GM12878 (cell line): Measurements from ENCODE around the gene TFDP1.

Experiments used
- ATF3 ChIP-seq: IDR thresholded peaks from 2 replicates; pipeline ENCODE4 v1.6.1; 2011; ENCODE audit warnings: low read depth, mild to moderate bottlenecking, low read length, moderate library complexity, borderline replicate concordance; ENCODE audit errors: extremely low read depth
- CEBPB ChIP-seq, 2 experiments: fragments of 150-350 bp in 1 of 2; IDR thresholded peaks; 2 replicates each; pipeline ENCODE4 v1.6.1; 2012 to 2014; ENCODE audit warnings: low read depth in 2 of 2, low read length in 2 of 2, borderline replicate concordance in 1 of 2, inconsistent platforms in 1 of 2
- EP300 ChIP-seq, 2 experiments: fragments of 150-350 bp in 1 of 2; IDR thresholded peaks; 2 replicates each; pipeline ENCODE4 v1.6.1; 2011 to 2012; ENCODE audit warnings: low read depth in 2 of 2, low read length in 2 of 2, borderline replicate concordance in 1 of 2, improper control_type of control experiment in 1 of 2, inconsistent platforms in 1 of 2; ENCODE audit not compliant: control insufficient read depth in 1 of 2
- EZH2 ChIP-seq: IDR thresholded peaks from 2 replicates; pipeline ENCODE4 v1.6.1; 2012; ENCODE audit warnings: low read depth, mild to moderate bottlenecking, control low read depth, inconsistent platforms, low read length, borderline replicate concordance; ENCODE audit not compliant: control insufficient read depth
- JUND ChIP-seq: IDR thresholded peaks from 2 replicates; pipeline ENCODE4 v1.6.1; 2012; ENCODE audit warnings: low read depth, mild to moderate bottlenecking, low read length, improper control_type of control experiment, moderate library complexity
- MEF2A ChIP-seq: IDR thresholded peaks from 2 replicates; pipeline ENCODE4 v1.6.1; 2011; ENCODE audit warnings: low read depth, mild to moderate bottlenecking, low read length, moderate library complexity; ENCODE audit not compliant: insufficient read depth
- MEF2B ChIP-seq: fragments of 450-650 bp; IDR thresholded peaks from 2 replicates; pipeline ENCODE4 v1.6.1; 2018; ENCODE audit warnings: mild to moderate bottlenecking, moderate library complexity; ENCODE audit not compliant: partially characterized antibody, poor library complexity, severe bottlenecking
- RAD21 ChIP-seq: IDR thresholded peaks from 2 replicates; pipeline ENCODE4 v1.6.1; 2011; ENCODE audit warnings: mild to moderate bottlenecking, low read depth, low read length, moderate library complexity; ENCODE audit not compliant: insufficient read depth
- ZBED1 ChIP-seq: IDR thresholded peaks from 2 replicates; pipeline ENCODE4 v1.6.1; 2016; ENCODE audit warnings: borderline replicate concordance
- ZBTB40 ChIP-seq: fragments of 450-650 bp; IDR thresholded peaks from 2 replicates; pipeline ENCODE4 v1.6.1; 2016; ENCODE audit warnings: mild to moderate bottlenecking, moderate library complexity, borderline replicate concordance
- TF ChIP-seq, protein P1 (sequence below), 3 experiments: IDR thresholded peaks in 2 of 3; conservative IDR thresholded peaks in 1 of 3; 2 replicates each; pipeline ENCODE4 v1.5.1; 2011; ENCODE audit warnings: low read depth in 3 of 3, low read length in 3 of 3, mild to moderate bottlenecking in 3 of 3, control low read depth in 2 of 3, moderate library complexity in 2 of 3, inconsistent platforms in 1 of 3, mixed read lengths in 1 of 3; ENCODE audit not compliant: control insufficient read depth in 2 of 3, insufficient read depth in 1 of 3; ENCODE audit errors: extremely low read depth in 1 of 3

DNA sequence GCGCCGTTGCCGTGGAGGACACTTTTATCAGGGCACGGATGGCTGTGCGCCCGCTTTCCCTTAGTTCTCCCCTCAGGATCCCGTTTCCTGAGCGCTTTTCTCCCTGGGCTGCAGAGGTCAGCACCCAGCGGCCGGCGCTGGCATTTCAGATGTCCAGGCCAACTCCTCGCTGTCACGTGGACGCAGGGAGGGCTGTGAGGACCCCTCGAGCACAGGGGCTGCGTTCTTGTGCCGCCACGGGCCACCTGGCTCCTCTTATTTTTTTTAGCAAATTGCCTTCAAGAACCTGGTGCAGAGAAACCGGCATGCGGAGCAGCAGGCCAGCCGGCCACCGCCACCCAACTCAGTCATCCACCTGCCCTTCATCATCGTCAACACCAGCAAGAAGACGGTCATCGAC is 51.2 kb downstream of the TFDP1 start:
- TF ChIP-seq JUND (no peak), CEBPB (IDR thresholded peaks at IDR 0.05; ENCODE audit: borderline replicate concordance in 1 of 2, low read depth in 2 of 2, low read length in 2 of 2) (no peak), ZBED1 (no peak), EZH2 (no peak), ATF3 (no peak), EP300 (IDR thresholded peaks at IDR 0.05; ENCODE audit: borderline replicate concordance in 1 of 2, control insufficient read depth in 1 of 2, low read depth in 2 of 2, low read length in 2 of 2) (no peak), MEF2A (no peak), MEF2B (no peak), RAD21 (no peak), ZBTB40 (no peak)
- TF ChIP-seq, protein P1, sequence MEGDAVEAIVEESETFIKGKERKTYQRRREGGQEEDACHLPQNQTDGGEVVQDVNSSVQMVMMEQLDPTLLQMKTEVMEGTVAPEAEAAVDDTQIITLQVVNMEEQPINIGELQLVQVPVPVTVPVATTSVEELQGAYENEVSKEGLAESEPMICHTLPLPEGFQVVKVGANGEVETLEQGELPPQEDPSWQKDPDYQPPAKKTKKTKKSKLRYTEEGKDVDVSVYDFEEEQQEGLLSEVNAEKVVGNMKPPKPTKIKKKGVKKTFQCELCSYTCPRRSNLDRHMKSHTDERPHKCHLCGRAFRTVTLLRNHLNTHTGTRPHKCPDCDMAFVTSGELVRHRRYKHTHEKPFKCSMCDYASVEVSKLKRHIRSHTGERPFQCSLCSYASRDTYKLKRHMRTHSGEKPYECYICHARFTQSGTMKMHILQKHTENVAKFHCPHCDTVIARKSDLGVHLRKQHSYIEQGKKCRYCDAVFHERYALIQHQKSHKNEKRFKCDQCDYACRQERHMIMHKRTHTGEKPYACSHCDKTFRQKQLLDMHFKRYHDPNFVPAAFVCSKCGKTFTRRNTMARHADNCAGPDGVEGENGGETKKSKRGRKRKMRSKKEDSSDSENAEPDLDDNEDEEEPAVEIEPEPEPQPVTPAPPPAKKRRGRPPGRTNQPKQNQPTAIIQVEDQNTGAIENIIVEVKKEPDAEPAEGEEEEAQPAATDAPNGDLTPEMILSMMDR (IDR thresholded peaks at IDR 0.05 in 2 of 3, conservative IDR thresholded peaks at IDR 0.05 in 1 of 3; ENCODE audit: control insufficient read depth in 2 of 3, extremely low read depth in 1 of 3, insufficient read depth in 1 of 3, low read depth in 3 of 3, low read length in 3 of 3) = no peak
